BE2C (cell line): ENCODE results near the gene RTTN.

Experiments
- DNase-seq: peaks from one replicate; pipeline ENCODE4 v3.0.0-alpha.2; 2020
- H3K27me3 ChIP-seq: fragments of 250-450 bp; sonication (Bioruptor Pico); 2 replicates; pipeline ENCODE4 v1.5.1; 2020; ENCODE audit warnings: mild to moderate bottlenecking
- H3K36me3 ChIP-seq: fragments of 250-450 bp; sonication (Bioruptor Pico); 2 replicates; pipeline ENCODE4 v1.5.1; 2020; ENCODE audit warnings: mild to moderate bottlenecking
- H3K4me1 ChIP-seq: fragments of 250-450 bp; sonication (Bioruptor Pico); 2 replicates; pipeline ENCODE4 v1.5.1; 2020
- H3K4me3 ChIP-seq: 2 replicates; pipeline ENCODE4 v1.5.1; 2011; ENCODE audit warnings: low read depth, low read length
- H3K9me3 ChIP-seq: fragments of 250-450 bp; sonication (Bioruptor Pico); 2 replicates; pipeline ENCODE4 v1.5.1; 2020
- CTCF ChIP-seq: IDR thresholded peaks from 2 replicates; pipeline ENCODE4 v1.5.1; 2012; ENCODE audit warnings: mild to moderate bottlenecking, low read depth, low read length

RTTN gene

DNA sequence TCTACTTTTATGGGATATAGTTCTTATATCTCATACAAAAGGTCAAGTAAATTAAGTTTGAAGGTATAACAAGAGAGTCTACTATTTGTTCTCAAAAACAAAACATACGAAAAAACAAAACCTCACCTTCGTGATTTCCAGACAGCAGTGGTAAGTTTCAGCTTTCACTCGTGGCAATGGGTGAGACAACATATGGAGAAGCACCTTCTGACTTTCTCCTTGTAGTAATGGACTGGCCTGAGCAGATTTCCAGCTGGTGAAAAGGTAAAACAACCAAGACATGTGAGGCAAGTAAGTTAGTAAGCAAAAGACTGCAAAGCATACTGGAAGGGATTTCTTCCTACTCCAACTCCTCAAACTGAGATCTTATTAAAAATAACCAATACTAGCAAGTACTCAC is 39.6 kb downstream of the RTTN start:
- Histone ChIP-seq H3K4me1 (no peaks in the 10 kb centered on the region), H3K36me3 (0 out of 2 replicates have a peak, but pooled peaks cover 4% of the 10 kb centered on the region), H3K27me3 (no peaks in the 10 kb centered on the region), H3K4me3 (no peak overlapping the region), H3K9me3 (no peaks in the 10 kb centered on the region)
- TF ChIP-seq CTCF: no peak
- no peak for DNase-seq

DNA sequence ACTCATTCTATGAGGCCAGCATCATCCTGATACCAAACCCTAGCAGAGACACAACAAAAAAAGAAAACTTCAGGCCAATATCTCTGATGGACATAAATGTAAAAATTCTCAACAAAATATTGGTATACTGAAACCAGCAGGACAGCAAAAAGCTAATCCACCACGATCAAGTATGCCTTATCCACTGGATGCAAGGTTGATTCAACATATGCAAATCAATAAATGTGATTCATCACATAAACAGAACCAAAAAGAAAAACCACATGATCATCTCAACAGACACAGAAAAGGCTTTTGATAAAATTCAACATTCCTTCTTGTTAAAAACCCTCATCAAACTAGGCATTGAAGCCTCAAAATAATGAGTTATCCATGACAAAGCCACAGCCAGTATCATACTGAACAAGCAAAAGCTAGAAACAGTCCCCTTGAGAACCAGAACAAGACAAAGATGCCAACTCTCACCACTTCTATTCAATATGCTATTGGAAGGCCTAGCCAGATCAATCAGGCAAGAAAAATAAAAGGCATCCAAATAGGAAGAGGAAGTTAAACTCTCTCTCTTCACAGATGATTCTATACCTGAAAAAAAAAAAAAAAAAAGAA is 45.3 kb downstream of the RTTN start:
- H3K9me3 ChIP-seq: no peaks in the 10 kb centered on the region
- no peaks in the 10 kb centered on the region for H3K27me3 ChIP-seq
- DNase-seq: no peak
- no peak overlapping the region for H3K4me3 ChIP-seq
- H3K36me3 ChIP-seq: 0 out of 2 replicates have a peak, but pooled peaks cover 4% of the 10 kb centered on the region
- no peaks in the 10 kb centered on the region for H3K4me1 ChIP-seq
- TF ChIP-seq CTCF: no peak

GRCh38 chr18:70158992-70159717 is 46.3 kb downstream of the RTTN start:
- no peaks in the 10 kb centered on the region for H3K4me1 ChIP-seq
- no peak for TF ChIP-seq CTCF
- H3K36me3 ChIP-seq: 0 out of 2 replicates have a peak, but pooled peaks cover 4% of the 10 kb centered on the region
- no peaks in the 10 kb centered on the region for H3K27me3 ChIP-seq
- no peak for DNase-seq
- no peak overlapping the region for H3K4me3 ChIP-seq
- H3K9me3 ChIP-seq: no peaks in the 10 kb centered on the region

GRCh38 chr18:70156886-70157285 is 48.6 kb downstream of the RTTN start:
- Histone ChIP-seq H3K4me1 (no peaks in the 10 kb centered on the region), H3K4me3 (no peak overlapping the region), H3K9me3 (no peaks in the 10 kb centered on the region), H3K36me3 (0 out of 2 replicates have a peak, but pooled peaks cover under 1% of the 10 kb centered on the region), H3K27me3 (no peaks in the 10 kb centered on the region)
- DNase-seq: no peak
- TF ChIP-seq CTCF: no peak

DNA sequence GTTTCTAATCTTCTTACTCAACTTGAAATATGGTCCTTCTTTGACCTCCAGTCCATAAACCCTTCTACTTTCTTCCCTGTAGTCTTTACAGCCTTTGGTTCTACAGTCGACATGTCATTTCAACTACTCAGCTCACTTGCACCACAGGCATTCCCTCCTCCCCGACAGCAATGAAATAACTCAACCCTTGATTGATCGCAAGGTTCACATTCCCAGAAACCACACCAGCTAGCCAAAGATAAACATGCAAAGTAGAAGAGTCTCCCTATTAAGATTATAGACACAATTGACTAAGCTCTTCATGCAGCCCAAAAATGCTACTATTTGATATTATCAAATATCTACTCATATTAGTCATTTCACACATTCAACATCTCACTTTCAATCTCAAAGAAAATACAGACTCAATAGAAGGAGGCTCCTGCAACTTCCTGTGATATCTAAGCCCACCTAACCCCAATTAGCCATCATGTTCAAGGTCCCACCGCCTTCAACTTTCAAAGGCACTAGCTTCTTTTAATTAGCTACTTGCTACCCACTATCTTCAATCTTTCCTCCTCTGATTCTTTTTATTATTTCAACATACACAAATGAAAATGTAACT is 50.8 kb downstream of the RTTN start:
- no peak for DNase-seq
- no peak overlapping the region for H3K4me3 ChIP-seq

More for the DNA sequence above, 50.8 kb downstream of the RTTN start:
- Histone ChIP-seq H3K9me3 (no peaks in the 10 kb centered on the region), H3K36me3 (no peaks in the 10 kb centered on the region), H3K4me1 (no peaks in the 10 kb centered on the region), H3K27me3 (no peaks in the 10 kb centered on the region)
- no peak for TF ChIP-seq CTCF
